K562 (cell line): ENCODE results near the gene MAP2K6. TPM values are rescaled to one million over a fixed set of nuclear protein-coding genes. Genes with fewer than 3 reads are reported as not detected.

ENCODE experiments used
- ATAC-seq: fragments of 200-7000 bp; cut with Tn5 transposase; 3 replicates; pipeline ENCODE4 v1.9.1; 2020; ENCODE audit warnings: moderate library complexity
- BruUV-seq: library from RNA; stranded (reverse); fragments of 400-500 nt; replicated peaks from 2 replicates; lab custom pipeline; 2021; lab: Mats Ljungman, UMichigan
- CTCF ChIA-PET: fragments of 300-600 bp; formaldehyde crosslinking; extraction: SDS; loops from one replicate; lab custom pipeline; 2021; ENCODE audit warnings: low intra/inter-chr PET ratio; lab: Yijun Ruan, JAX
- POLR2A ChIA-PET: fragments of 300-600, 350-650 bp; sonication (Branson Sonifier 250); formaldehyde crosslinking; extraction: SDS; loops from one replicate; lab custom pipeline; 2021; ENCODE audit warnings: antibody characterized with exemption, inconsistent platforms; lab: Yijun Ruan, JAX
- DNase-seq, 4 experiments: peaks; one replicate each; pipeline versions ENCODE4 v3.0.0 to v3.0.0-alpha.2; 2011 to 2018; ENCODE audit warnings: low spot score in 3 of 4, mixed read lengths in 3 of 4; ENCODE audit errors: extremely low read depth in 1 of 4
- FAIRE-seq: peaks from 2 replicates; lab custom pipeline; 2011; peaks lifted over from hg19 to GRCh38; lab: Jason Lieb, UNC
- H2AFZ ChIP-seq: 2 replicates; pipeline ENCODE4 v1.6.0; 2011; ENCODE audit warnings: low read depth, low read length, control low read depth, inconsistent platforms
- H3K27ac ChIP-seq: fragments of 200-600 bp; 3 replicates; pipeline ENCODE4 v1.8.0; 2011; ENCODE audit warnings: low read depth, mild to moderate bottlenecking, control low read depth, inconsistent platforms, low read length, moderate library complexity, mixed read lengths; ENCODE audit errors: extremely low read depth
- H3K27me3 ChIP-seq, 2 experiments: fragments of 300-600 bp in 1 of 2; 2 replicates in 1 of 2; 3 replicates in 1 of 2; pipeline versions ENCODE4 v1.6.0 to v1.8.0; 2011; ENCODE audit warnings: inconsistent platforms in 2 of 2, low read length in 2 of 2, mild to moderate bottlenecking in 1 of 2, mixed read lengths in 1 of 2, moderate library complexity in 1 of 2; ENCODE audit not compliant: control insufficient read depth in 2 of 2, insufficient read depth in 2 of 2
- H3K36me3 ChIP-seq: fragments of 300-600 bp; 3 replicates; pipeline ENCODE4 v1.8.0; 2011; ENCODE audit warnings: mild to moderate bottlenecking, low read length, inconsistent platforms; ENCODE audit not compliant: control insufficient read depth, insufficient read depth
- H3K4me1 ChIP-seq, 2 experiments: fragments of 200-600 bp in 1 of 2; replicated peaks in 1 of 2; 2 replicates in 1 of 2; 3 replicates in 1 of 2; pipeline versions ENCODE4 v1.5.1 to v1.8.0; 2011; ENCODE audit warnings: inconsistent platforms in 2 of 2, low read length in 2 of 2, mild to moderate bottlenecking in 1 of 2, mixed read lengths in 1 of 2, moderate library complexity in 1 of 2; ENCODE audit not compliant: control insufficient read depth in 2 of 2, insufficient read depth in 2 of 2
- H3K4me2 ChIP-seq: 2 replicates; pipeline ENCODE4 v1.6.1; 2011; ENCODE audit warnings: low read length, control low read depth, inconsistent platforms, mixed read lengths; ENCODE audit not compliant: insufficient read depth
- H3K4me3 ChIP-seq: fragments of 200-600 bp; sonication (generic), shearing (Covaris generic); 2 replicates; pipeline ENCODE4 v1.5.1; 2016; ENCODE audit warnings: control low read depth, inconsistent platforms
- H3K79me2 ChIP-seq: fragments of 200-600 bp; 3 replicates; pipeline ENCODE4 v1.8.0; 2011; ENCODE audit warnings: low read length, inconsistent platforms; ENCODE audit not compliant: control insufficient read depth, insufficient read depth
- H3K9ac ChIP-seq, 2 experiments: 2 replicates each; pipeline versions ENCODE4 v1.6.0 to v1.6.1; 2011; ENCODE audit warnings: low read depth in 2 of 2, low read length in 2 of 2, control low read depth in 1 of 2, inconsistent platforms in 1 of 2, mild to moderate bottlenecking in 1 of 2, mixed read lengths in 1 of 2; ENCODE audit not compliant: insufficient read depth in 1 of 2
- H3K9me1 ChIP-seq: one replicate; pipeline ENCODE4 v1.6.0; 2011; ENCODE audit warnings: inconsistent platforms, mild to moderate bottlenecking, low read length, moderate library complexity; ENCODE audit not compliant: control insufficient read depth, insufficient read depth
- H3K9me3 ChIP-seq: replicated peaks from 2 replicates; pipeline ENCODE4 v1.5.1; 2011; ENCODE audit warnings: low read depth, low read length, inconsistent platforms; ENCODE audit not compliant: control insufficient read depth, insufficient read depth
- H4K20me1 ChIP-seq: replicated peaks from 2 replicates; pipeline ENCODE4 v1.6.1; 2011; ENCODE audit warnings: low read length, inconsistent platforms, mixed read lengths; ENCODE audit not compliant: control insufficient read depth, insufficient read depth
- CBFA2T2 ChIP-seq: fragments of 450-650 bp; conservative IDR thresholded peaks from 2 replicates; pipeline ENCODE4 v1.6.1; 2017; ENCODE audit warnings: mild to moderate bottlenecking
- CC2D1A ChIP-seq: fragments of 450-650 bp; IDR thresholded peaks from 2 replicates; pipeline ENCODE4 v1.6.1; 2017; ENCODE audit warnings: mild to moderate bottlenecking
- CHD1 ChIP-seq: fragments of 200-600 bp; sonication (generic); IDR thresholded peaks from one replicate; pipeline ENCODE4 v1.6.1; 2012; ENCODE audit warnings: mild to moderate bottlenecking, moderate library complexity, low read length, inconsistent platforms
- KLF13 ChIP-seq: fragments of 450-650 bp; IDR thresholded peaks from 2 replicates; pipeline ENCODE4 v1.6.1; 2016; ENCODE audit warnings: missing genetic modification characterization, low read depth, mild to moderate bottlenecking, missing compliant biosample characterization, moderate library complexity, borderline replicate concordance
- MIER1 ChIP-seq: fragments of 450-650 bp; IDR thresholded peaks from 2 replicates; pipeline ENCODE4 v1.6.1; 2016; ENCODE audit warnings: antibody characterized with exemption, mild to moderate bottlenecking, low read depth
- MYNN ChIP-seq, 2 experiments: sonication (generic); formaldehyde crosslinking in 1 of 2; IDR thresholded peaks; 2 replicates each; pipeline versions ENCODE4 v1.5.0 to v1.6.1; 2016 to 2020; ENCODE audit warnings: antibody characterized with exemption in 1 of 2, missing genetic modification reagents in 1 of 2
- RBM39 ChIP-seq: fragments of 200-400 bp; formaldehyde crosslinking; optimal IDR thresholded peaks from 2 replicates; pipeline ENCODE3; 2018; ENCODE audit warnings: low read depth, low read length
- SMAD3 ChIP-seq: fragments of 450-650 bp; formaldehyde crosslinking; conservative IDR thresholded peaks from 2 replicates; pipeline ENCODE4 v1.4.0; 2020; ENCODE audit warnings: mild to moderate bottlenecking
- SMC3 ChIP-seq: conservative IDR thresholded peaks from 2 replicates; pipeline ENCODE4 v1.6.1; 2011; ENCODE audit warnings: low read depth, low read length, improper control_type of control experiment; ENCODE audit not compliant: insufficient read depth
- TAF7 ChIP-seq: fragments of 450-650 bp; IDR thresholded peaks from 2 replicates; pipeline ENCODE4 v1.6.1; 2016; ENCODE audit warnings: missing genetic modification characterization, missing compliant biosample characterization
- ZNF436 ChIP-seq: fragments of 250-450, 450-650 bp; sonication (Bioruptor Pico); formaldehyde crosslinking; IDR thresholded peaks from 2 replicates; pipeline ENCODE4 v1.7.0; 2020; ENCODE audit warnings: mild to moderate bottlenecking
- WGBS: fragments of 100-300 bp; shearing (Covaris generic); methylation state at CpG from one replicate; pipeline ENCODE4 v1.1.6; 2016; ENCODE audit warnings: low coverage, mixed read lengths; ENCODE audit not compliant: insufficient coverage; ENCODE audit errors: missing lambda C conversion rate; 5-methylcytosine and 5-hydroxymethylcytosine counted together
- in situ Hi-C: fragments of 300-500 bp; cut with MboI; formaldehyde crosslinking; loops from 4 replicates; pipeline ENCODE4 v1.15.0; 2018; ENCODE audit warnings: inconsistent platforms, mixed read lengths
- intact Hi-C: fragments of 100-400 bp; cut with micrococcal nuclease; formaldehyde crosslinking; loops from 2 replicates; pipeline ENCODE4 v1.14.2; 2022
- polyA plus RNA-seq, 8 experiments: library from polyadenylated mRNA; depleted of rRNA in 4 of 8; stranded (reverse) in 5 of 8; unstranded in 3 of 8; fragments of >200 nt; fragmentation: Nextera tagmentation in 2 of 8; fragmentation: Illumina TruSeq in 1 of 8; extraction: Ambion mirVana in 2 of 8; extraction: Trizol in 1 of 8; gene quantifications; 2 replicates each; pipeline versions ENCODE4 v1.2.1 to v1.2.3, GENCODE V29; 2011 to 2014; ENCODE audit warnings: inconsistent platforms in 1 of 8, missing spikeins in 1 of 8
- total RNA-seq, 7 experiments: library from RNA; depleted of rRNA in 6 of 7; stranded (reverse); fragments of >200 nt in 6 of 7; fragmentation: Illumina TruSeq in 2 of 7; extraction: Trizol in 2 of 7; gene quantifications; 2 replicates each; pipeline versions ENCODE4 v1.2.1 to v1.2.3, GENCODE V29; 2011 to 2021; ENCODE audit warnings: low replicate concordance in 1 of 7
- TF ChIP-seq, protein P1 (sequence below): fragments of 250-450 bp; sonication (Bioruptor Pico); IDR thresholded peaks from 2 replicates; pipeline ENCODE4 v1.5.0; 2022; ENCODE audit warnings: mild to moderate bottlenecking
- TF ChIP-seq, protein P2 (sequence below): fragments of 450-650 bp; conservative IDR thresholded peaks from 2 replicates; pipeline ENCODE4 v1.6.1; 2016; ENCODE audit warnings: missing genetic modification characterization, low read depth, mild to moderate bottlenecking, control low read depth, missing compliant biosample characterization
- TF ChIP-seq, protein P3 (sequence below): fragments of 450-650 bp; conservative IDR thresholded peaks from 2 replicates; pipeline ENCODE4 v1.6.1; 2016; ENCODE audit warnings: missing genetic modification characterization, low read depth, mild to moderate bottlenecking, missing compliant biosample characterization, moderate library complexity

Gene MAP2K6
- total and polyA plus RNA-seq, 9 of the 15 experiments (the other 6 are each of a cell fraction or from before 2014, with no cell fraction given): 0.07 to 0.13 TPM; not detected in 7

DNA sequence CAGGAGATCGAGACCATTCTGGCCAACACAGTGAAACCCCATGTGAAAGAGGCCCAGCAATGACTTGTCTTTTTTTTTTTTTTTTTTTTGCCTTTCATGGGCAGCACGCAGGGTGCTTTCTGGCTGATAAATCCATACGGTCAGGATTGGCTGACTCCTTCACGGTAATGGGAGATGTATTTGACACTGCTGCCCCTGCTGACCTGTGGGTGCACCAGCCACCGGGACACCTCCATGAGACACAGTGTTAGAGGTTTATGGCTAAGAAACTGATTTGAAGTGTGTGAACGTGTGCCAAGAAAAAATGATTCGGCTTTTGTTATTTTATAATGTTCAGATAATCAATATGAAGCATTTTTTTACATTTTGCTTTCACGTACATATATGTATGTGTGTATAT lies 48.4 kb downstream of the MAP2K6 start:
- no peak for TF ChIP-seq RBM39
- no peak for TF ChIP-seq CHD1
- TF ChIP-seq, protein P1, sequence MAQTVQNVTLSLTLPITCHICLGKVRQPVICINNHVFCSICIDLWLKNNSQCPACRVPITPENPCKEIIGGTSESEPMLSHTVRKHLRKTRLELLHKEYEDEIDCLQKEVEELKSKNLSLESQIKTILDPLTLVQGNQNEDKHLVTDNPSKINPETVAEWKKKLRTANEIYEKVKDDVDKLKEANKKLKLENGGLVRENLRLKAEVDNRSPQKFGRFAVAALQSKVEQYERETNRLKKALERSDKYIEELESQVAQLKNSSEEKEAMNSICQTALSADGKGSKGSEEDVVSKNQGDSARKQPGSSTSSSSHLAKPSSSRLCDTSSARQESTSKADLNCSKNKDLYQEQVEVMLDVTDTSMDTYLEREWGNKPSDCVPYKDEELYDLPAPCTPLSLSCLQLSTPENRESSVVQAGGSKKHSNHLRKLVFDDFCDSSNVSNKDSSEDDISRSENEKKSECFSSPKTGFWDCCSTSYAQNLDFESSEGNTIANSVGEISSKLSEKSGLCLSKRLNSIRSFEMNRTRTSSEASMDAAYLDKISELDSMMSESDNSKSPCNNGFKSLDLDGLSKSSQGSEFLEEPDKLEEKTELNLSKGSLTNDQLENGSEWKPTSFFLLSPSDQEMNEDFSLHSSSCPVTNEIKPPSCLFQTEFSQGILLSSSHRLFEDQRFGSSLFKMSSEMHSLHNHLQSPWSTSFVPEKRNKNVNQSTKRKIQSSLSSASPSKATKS (CRISPR knock-in tag): no peak
- TF ChIP-seq, protein P2, sequence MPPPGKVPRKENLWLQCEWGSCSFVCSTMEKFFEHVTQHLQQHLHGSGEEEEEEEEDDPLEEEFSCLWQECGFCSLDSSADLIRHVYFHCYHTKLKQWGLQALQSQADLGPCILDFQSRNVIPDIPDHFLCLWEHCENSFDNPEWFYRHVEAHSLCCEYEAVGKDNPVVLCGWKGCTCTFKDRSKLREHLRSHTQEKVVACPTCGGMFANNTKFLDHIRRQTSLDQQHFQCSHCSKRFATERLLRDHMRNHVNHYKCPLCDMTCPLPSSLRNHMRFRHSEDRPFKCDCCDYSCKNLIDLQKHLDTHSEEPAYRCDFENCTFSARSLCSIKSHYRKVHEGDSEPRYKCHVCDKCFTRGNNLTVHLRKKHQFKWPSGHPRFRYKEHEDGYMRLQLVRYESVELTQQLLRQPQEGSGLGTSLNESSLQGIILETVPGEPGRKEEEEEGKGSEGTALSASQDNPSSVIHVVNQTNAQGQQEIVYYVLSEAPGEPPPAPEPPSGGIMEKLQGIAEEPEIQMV (tag): no peak
- no peak for TF ChIP-seq KLF13
- no peak for TF ChIP-seq TAF7 (tag)
- TF ChIP-seq CC2D1A: no peak
- TF ChIP-seq MYNN (IDR thresholded peaks at IDR 0.05): no peak
- no peak for TF ChIP-seq MYNN (CRISPR knock-in tag; IDR thresholded peaks at IDR 0.05)
- no peak for TF ChIP-seq MIER1
- TF ChIP-seq, protein P3, sequence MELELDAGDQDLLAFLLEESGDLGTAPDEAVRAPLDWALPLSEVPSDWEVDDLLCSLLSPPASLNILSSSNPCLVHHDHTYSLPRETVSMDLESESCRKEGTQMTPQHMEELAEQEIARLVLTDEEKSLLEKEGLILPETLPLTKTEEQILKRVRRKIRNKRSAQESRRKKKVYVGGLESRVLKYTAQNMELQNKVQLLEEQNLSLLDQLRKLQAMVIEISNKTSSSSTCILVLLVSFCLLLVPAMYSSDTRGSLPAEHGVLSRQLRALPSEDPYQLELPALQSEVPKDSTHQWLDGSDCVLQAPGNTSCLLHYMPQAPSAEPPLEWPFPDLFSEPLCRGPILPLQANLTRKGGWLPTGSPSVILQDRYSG (tag): no peak
- no peak for TF ChIP-seq SMC3
- no peak for TF ChIP-seq SMAD3 (CRISPR knock-in tag)
- TF ChIP-seq ZNF436 (CRISPR knock-in tag): no peak
- no peak for TF ChIP-seq CBFA2T2
- CTCF ChIA-PET: no interaction called here
- H3K4me2 ChIP-seq: no peak overlapping the region

More for the DNA sequence above, 48.4 kb downstream of the MAP2K6 start:
- FAIRE-seq (no peak), DNase-seq (peak in 1 of 4 experiments; percentile 3), ATAC-seq (peak; percentile 55; the same call in 2 of the 3 replicates)
- no peak overlapping the region for H2AFZ ChIP-seq
- no peaks in the 10 kb centered on the region for H3K9me3 ChIP-seq
- POLR2A ChIA-PET: no interaction called here
- H3K4me1 ChIP-seq: no peaks in the 10 kb centered on the region
- intact Hi-C loops: no loop called here
- WGBS: 2% methylated on average over 8 of the region's 8 CpGs
- BruUV-seq: no TSS peak
- peaks cover 2 to 5% of the 10 kb centered on the region in 2 experiments; a peak in 2 of 5 replicates for H3K27me3 ChIP-seq
- no peaks in the 10 kb centered on the region for H3K79me2 ChIP-seq
- no peak overlapping the region for H3K27ac ChIP-seq
- H3K9me1 ChIP-seq: no peaks in the 10 kb centered on the region
- in situ Hi-C loops: no loop called here
- no peaks in the 10 kb centered on the region for H4K20me1 ChIP-seq
- H3K9ac ChIP-seq: no peak overlapping the region
- H3K4me3 ChIP-seq: no peak overlapping the region
- no peaks in the 10 kb centered on the region for H3K36me3 ChIP-seq
